ENCODE results near the gene PROZ.

DNA sequence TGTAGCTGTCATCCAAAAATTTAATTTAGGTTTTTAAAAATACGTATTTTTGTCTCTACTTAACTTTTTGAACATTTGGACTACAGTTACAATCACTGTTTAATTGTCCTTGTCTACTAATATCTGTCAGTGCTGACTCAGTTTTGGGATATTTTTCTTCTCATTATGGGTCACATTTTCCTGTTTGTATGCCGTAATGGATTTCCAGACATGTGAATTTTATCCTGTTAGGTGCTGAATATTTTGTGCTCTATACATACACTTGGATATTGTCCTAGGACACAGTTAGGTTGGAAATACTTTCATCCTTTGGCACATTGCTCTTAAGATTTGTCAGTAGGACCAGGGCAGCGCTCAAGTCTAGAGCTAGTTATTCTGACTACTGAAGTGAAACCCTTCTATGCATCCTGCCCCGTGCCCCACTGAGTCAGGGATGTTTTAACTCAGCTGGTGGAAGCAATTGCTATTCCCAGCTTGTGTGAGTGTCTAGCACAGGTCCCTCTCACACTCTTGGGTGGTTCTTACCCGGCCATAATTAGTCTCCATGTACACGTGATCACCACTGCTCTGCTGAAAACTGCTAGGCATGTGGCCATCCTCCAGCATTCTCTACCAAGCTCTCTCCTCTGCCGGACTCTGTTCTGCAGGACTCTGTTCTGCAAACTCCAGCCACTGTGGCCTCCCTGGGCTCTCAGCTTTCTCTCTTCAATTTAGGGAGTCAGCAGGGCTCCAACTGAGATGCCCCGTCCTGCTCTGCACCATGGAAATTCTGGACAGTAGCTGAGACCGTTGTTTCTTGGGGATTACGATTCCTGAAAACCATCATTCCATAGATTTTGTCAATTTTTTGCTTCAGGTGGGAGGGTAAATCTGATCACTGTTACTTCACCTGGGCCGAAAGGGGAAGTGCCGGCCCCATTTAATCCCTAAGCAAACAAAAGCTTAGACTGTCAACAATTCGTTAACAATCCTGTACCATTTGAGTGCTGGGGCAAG is 11.1 kb downstream of the PROZ start:
- no peak for TF ChIP-seq ZNF274 (IDR thresholded peaks at IDR 0.05; ENCODE audit: low read depth, low read length)
- TF ChIP-seq YY1 (IDR thresholded peaks at IDR 0.05; ENCODE audit: insufficient read depth, insufficient read length): no peak
- no peak for TF ChIP-seq SUZ12 (IDR thresholded peaks at IDR 0.05; ENCODE audit: extremely low read depth, insufficient read depth, insufficient read length)

All from NT2/D1 (cell line).